Panc1 (cell line): Measurements from ENCODE around the gene ADAMTS13.

Experiments
- POLR2AphosphoS5 ChIP-seq: IDR thresholded peaks from 2 replicates; pipeline ENCODE4 v1.6.1; 2012; ENCODE audit warnings: mild to moderate bottlenecking, low read depth, low read length, moderate library complexity
- TF ChIP-seq, protein P1 (sequence below): fragments of 450-650 bp; IDR thresholded peaks from 2 replicates; pipeline ENCODE4 v1.5.1; 2017; ENCODE audit warnings: mild to moderate bottlenecking

GRCh38 chr9:133426011-133426410, 3.8 kb downstream of the ADAMTS13 start:
- TF ChIP-seq POLR2AphosphoS5 = no peak
- TF ChIP-seq, protein P1, sequence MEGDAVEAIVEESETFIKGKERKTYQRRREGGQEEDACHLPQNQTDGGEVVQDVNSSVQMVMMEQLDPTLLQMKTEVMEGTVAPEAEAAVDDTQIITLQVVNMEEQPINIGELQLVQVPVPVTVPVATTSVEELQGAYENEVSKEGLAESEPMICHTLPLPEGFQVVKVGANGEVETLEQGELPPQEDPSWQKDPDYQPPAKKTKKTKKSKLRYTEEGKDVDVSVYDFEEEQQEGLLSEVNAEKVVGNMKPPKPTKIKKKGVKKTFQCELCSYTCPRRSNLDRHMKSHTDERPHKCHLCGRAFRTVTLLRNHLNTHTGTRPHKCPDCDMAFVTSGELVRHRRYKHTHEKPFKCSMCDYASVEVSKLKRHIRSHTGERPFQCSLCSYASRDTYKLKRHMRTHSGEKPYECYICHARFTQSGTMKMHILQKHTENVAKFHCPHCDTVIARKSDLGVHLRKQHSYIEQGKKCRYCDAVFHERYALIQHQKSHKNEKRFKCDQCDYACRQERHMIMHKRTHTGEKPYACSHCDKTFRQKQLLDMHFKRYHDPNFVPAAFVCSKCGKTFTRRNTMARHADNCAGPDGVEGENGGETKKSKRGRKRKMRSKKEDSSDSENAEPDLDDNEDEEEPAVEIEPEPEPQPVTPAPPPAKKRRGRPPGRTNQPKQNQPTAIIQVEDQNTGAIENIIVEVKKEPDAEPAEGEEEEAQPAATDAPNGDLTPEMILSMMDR = no peak
